HEK293T (cell line): ENCODE measurements around the gene ARHGAP8.

Experiments used
- CTCF ChIA-PET: fragments of 350-600 bp; formaldehyde crosslinking; extraction: SDS; loops from one replicate; lab custom pipeline; 2021; ENCODE audit warnings: antibody characterized with exemption, inconsistent platforms; lab: Yijun Ruan, JAX
- POLR2A ChIA-PET: fragments of 350-600 bp; formaldehyde crosslinking; extraction: SDS; loops from one replicate; lab custom pipeline; 2020; ENCODE audit warnings: antibody characterized with exemption, inconsistent platforms; lab: Yijun Ruan, JAX
- DNase-seq: peaks from one replicate; pipeline ENCODE4 v3.0.0; 2012; ENCODE audit warnings: mixed read lengths; ENCODE audit errors: extremely low spot score
- ARNT ChIP-seq: fragments of 450-650 bp; IDR thresholded peaks from 2 replicates; pipeline ENCODE4 v1.6.1; 2017; ENCODE audit warnings: mild to moderate bottlenecking
- BHLHE40 ChIP-seq: fragments of 450-650 bp; IDR thresholded peaks from 2 replicates; pipeline ENCODE4 v1.6.1; 2016; ENCODE audit warnings: mild to moderate bottlenecking, moderate library complexity, borderline replicate concordance
- CTBP1 ChIP-seq: fragments of 450-650 bp; IDR thresholded peaks from 2 replicates; pipeline ENCODE4 v1.6.1; 2016; ENCODE audit warnings: borderline replicate concordance
- ELF4 ChIP-seq: fragments of 450-650 bp; IDR thresholded peaks from 2 replicates; pipeline ENCODE4 v1.6.1; 2017; ENCODE audit warnings: antibody characterized with exemption
- FOXA1 ChIP-seq: fragments of 450-650 bp; IDR thresholded peaks from 2 replicates; pipeline ENCODE4 v1.6.1; 2016; ENCODE audit warnings: mild to moderate bottlenecking
- FOXK2 ChIP-seq: fragments of 450-650 bp; IDR thresholded peaks from 2 replicates; pipeline ENCODE4 v1.6.1; 2016; ENCODE audit warnings: mild to moderate bottlenecking
- FOXM1 ChIP-seq: fragments of 450-650 bp; IDR thresholded peaks from 2 replicates; pipeline ENCODE4 v1.6.1; 2017; ENCODE audit warnings: mild to moderate bottlenecking, borderline replicate concordance
- HDGF ChIP-seq: fragments of 450-650 bp; IDR thresholded peaks from 2 replicates; pipeline ENCODE4 v1.6.1; 2017; ENCODE audit warnings: antibody characterized with exemption, borderline replicate concordance
- L3MBTL2 ChIP-seq: fragments of 450-650 bp; conservative IDR thresholded peaks from 2 replicates; pipeline ENCODE4 v1.6.1; 2016; ENCODE audit warnings: mild to moderate bottlenecking
- LEF1 ChIP-seq: fragments of 450-650 bp; IDR thresholded peaks from 2 replicates; pipeline ENCODE4 v1.6.1; 2017; ENCODE audit warnings: mild to moderate bottlenecking, borderline replicate concordance
- NFRKB ChIP-seq: fragments of 450-650 bp; IDR thresholded peaks from 2 replicates; pipeline ENCODE4 v1.6.1; 2016; ENCODE audit warnings: mild to moderate bottlenecking, moderate library complexity
- SP1 ChIP-seq: fragments of 450-650 bp; IDR thresholded peaks from 2 replicates; pipeline ENCODE4 v1.6.1; 2017
- SUZ12 ChIP-seq: fragments of 450-650 bp; IDR thresholded peaks from 2 replicates; pipeline ENCODE4 v1.6.1; 2016; ENCODE audit warnings: mild to moderate bottlenecking
- TARDBP ChIP-seq: fragments of 450-650 bp; IDR thresholded peaks from 2 replicates; pipeline ENCODE4 v1.6.1; 2016
- ZNF384 ChIP-seq: fragments of 450-650 bp; IDR thresholded peaks from 2 replicates; pipeline ENCODE4 v1.6.1; 2016
- TF ChIP-seq, protein P1 (sequence below): fragments of 450-650 bp; IDR thresholded peaks from 2 replicates; pipeline ENCODE4 v1.6.1; 2016

Gene ARHGAP8

DNA sequence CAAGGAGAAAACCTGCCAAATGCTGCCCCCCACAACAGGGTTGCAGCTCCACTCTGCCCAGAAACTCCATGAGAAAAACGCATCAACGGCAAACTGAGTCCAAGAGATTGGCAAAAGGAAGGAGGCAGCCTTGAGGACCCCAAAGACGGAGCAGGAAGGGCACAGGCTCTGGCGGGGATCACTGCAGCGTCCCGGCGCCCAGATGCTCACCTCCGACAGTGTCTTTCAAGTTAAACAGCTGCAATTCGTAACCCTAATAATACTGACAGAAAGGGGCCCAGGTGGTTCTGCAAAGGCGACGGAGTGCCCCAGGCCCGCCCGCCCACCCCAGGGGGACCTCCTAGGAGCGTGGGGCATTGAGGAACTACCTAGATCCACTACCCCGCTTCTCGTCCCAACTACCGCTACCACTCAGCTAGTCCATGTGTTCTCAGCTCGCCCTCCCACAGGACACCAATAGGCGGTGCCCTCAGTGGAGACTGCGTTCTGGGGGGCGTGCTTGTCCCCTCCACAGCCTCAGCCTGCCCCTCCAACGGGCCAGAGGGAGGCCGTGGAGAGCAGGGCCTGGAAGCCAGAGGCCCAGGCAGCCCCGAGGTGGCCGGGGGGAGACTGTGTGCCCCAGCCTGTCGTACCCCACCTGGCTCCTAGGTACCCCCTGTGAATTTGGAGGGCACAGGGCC, 130.0 kb downstream of the ARHGAP8 start:
- TF ChIP-seq TARDBP (no peak), LEF1 (no peak), CTBP1 (no peak), BHLHE40 (no peak), HDGF (no peak), SP1 (no peak)
- TF ChIP-seq, protein P1, sequence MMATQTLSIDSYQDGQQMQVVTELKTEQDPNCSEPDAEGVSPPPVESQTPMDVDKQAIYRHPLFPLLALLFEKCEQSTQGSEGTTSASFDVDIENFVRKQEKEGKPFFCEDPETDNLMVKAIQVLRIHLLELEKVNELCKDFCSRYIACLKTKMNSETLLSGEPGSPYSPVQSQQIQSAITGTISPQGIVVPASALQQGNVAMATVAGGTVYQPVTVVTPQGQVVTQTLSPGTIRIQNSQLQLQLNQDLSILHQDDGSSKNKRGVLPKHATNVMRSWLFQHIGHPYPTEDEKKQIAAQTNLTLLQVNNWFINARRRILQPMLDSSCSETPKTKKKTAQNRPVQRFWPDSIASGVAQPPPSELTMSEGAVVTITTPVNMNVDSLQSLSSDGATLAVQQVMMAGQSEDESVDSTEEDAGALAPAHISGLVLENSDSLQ = no peak
- CTCF ChIA-PET = no interaction called here
- DNase-seq = no peak
- POLR2A ChIA-PET = no interaction called here

DNA sequence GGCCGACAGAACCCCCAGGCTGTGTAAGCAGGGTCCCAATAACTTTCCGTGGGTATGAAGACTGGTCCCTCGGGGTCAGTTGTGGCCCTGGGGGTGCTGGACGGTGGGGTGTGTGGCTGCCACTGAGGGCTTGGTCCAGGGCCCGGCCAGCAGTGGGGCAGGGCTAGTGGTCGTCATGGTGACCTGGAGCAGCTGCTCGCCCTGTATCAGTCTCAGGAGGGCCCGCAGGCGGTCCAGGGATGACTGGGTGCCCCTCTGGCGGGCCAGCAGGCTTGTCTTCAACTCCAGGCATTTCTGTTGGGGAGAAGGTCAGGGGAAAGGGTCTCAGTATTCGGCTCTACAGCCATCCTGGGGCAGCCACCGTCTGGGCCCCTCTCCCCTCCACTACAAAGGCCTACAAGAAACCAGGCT, 130.6 kb downstream of the ARHGAP8 start:
- TF ChIP-seq NFRKB (no peak), SUZ12 (no peak), L3MBTL2 (no peak), TARDBP (no peak), FOXM1 (no peak)
- TF ChIP-seq, protein P1 = no peak
- POLR2A ChIA-PET = no interaction called here
- no peak for DNase-seq
- CTCF ChIA-PET = no interaction called here

DNA sequence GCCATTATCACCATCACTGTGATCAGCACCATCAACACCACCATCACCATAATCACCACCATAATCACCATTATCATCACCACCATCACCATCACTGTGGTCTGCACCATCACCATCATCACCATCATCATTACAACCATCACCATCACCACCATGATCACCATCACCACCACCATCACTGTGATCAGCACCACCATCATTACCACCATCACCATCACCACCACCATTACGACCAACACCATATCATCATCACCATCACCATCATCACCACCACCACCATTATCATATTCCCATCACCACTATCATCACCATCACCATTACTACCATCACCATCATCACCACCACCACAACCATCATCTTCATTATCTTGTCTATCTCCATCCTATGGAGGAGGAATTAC, 132.2 kb downstream of the ARHGAP8 start:
- no peak for TF ChIP-seq SUZ12
- peak; percentile 14; the same call in 1 of the 2 replicates for TF ChIP-seq CTBP1
- POLR2A ChIA-PET = no interaction called here
- DNase-seq = no peak
- CTCF ChIA-PET = no interaction called here

DNA sequence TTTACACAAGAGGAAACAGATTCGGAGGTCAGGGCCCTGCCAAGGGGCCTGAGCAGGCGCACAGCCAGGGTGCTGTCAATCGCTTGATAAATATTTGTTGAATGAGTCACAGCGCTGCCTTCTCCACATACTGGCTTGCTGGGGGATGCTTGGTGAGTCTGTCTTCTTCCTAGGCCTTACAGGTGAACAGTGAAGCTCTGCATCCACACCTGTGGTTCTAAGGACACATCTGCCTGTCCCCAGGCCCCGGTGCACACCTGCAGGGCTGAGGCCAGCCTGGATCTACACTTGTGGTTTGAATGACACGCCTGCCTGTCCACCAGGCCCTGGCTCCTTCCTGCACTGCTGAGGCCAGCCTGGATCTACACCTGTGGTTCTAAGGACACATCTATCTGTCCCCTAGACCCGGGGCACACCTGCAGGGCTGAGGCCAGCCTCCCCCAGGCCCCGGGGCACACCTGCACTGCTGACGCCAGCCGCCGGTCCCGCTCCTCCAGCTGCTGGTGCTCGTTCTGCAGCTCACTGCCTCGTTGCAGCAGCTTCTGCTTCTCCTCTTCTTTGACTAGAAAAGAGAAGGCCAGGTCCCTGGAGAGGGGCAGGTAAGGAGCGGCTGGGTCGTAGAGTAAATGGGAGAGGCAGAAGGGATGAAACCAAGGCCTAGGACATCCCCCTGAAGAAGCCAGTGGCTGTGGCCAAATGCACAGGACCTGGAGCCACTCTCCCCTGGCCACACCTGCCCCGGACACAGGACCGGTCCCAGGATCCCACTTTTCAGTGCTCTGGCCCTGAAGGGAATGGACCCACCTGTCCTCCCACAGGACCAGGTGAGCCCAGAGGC, 132.8 kb downstream of the ARHGAP8 start:
- POLR2A ChIA-PET = no interaction called here
- no peak for TF ChIP-seq CTBP1
- no peak for TF ChIP-seq BHLHE40
- no peak for DNase-seq
- CTCF ChIA-PET = no interaction called here

DNA sequence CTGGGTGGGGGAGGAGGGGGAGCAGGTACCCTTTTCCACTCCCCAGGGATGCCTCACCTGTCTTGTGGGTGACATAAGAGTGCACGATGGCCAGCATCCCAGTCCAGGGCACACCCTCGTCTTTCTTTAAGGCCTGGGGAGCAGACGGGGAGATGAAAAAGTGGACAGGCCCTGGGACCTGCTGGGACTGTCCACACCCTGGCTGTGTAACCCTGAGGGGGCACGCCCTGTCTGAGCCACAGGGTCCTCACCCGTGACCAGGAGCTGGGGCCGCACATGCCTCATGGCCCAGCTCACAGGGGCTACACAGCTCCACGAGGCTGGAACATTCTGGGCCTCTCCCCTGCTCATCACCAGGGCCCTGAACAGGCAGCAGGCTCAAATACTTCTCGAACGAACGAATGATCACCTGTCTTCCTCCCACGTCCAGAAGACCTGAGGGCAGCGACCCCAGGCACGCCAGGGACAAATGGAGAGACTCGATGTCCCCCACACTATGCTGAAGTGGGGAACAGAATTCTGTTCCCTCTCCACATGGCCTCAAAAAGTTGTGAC, 133.5 kb downstream of the ARHGAP8 start:
- ChIA-PET POLR2A (no interaction called here), CTCF (no interaction called here)
- DNase-seq = no peak
- TF ChIP-seq CTBP1 = no peak
- TF ChIP-seq NFRKB = no peak
- no peak for TF ChIP-seq BHLHE40
- no peak for TF ChIP-seq HDGF
- no peak for TF ChIP-seq L3MBTL2
- no peak for TF ChIP-seq ZNF384
- no peak for TF ChIP-seq LEF1
- no peak for TF ChIP-seq FOXM1
- TF ChIP-seq, protein P1 = no peak
- no peak for TF ChIP-seq FOXA1
- TF ChIP-seq SUZ12 = no peak
- no peak for TF ChIP-seq FOXK2
- TF ChIP-seq ARNT = no peak
- TF ChIP-seq SP1 = no peak
- TF ChIP-seq ELF4 = no peak
- TF ChIP-seq TARDBP = no peak

DNA sequence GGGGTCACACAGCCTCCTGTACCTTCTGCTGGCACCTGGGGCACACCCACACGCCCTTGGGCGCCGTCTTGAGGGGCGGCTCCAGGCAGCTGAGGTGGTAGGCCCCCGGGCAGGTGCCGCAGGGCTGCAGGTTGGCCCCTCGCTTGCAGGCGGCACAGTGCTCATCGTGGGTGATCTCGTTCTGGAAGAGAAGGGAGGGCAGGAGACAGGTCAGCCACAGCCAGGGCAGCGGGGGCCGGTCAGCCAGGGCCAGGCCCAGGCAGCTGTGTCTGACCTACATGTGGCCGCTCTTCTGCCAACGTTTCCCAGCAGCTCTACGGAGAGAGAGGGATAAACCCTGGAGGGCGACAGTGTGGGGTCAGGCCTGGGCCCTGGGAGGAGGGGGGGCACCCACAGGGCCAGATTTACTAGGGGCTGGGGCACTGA, 135.6 kb downstream of the ARHGAP8 start:
- POLR2A ChIA-PET = no interaction called here
- CTCF ChIA-PET = no interaction called here

More for the DNA sequence above, 135.6 kb downstream of the ARHGAP8 start:
- DNase-seq = no peak
- no peak for TF ChIP-seq ARNT
- no peak for TF ChIP-seq FOXK2
- no peak for TF ChIP-seq L3MBTL2
- no peak for TF ChIP-seq NFRKB
- no peak for TF ChIP-seq SP1
- TF ChIP-seq SUZ12 = no peak
- TF ChIP-seq HDGF = no peak
- TF ChIP-seq LEF1 = no peak
- TF ChIP-seq FOXM1 = no peak
- TF ChIP-seq ELF4 = no peak
- TF ChIP-seq, protein P1 = no peak
- no peak for TF ChIP-seq BHLHE40
- TF ChIP-seq ZNF384 = no peak
- no peak for TF ChIP-seq TARDBP
- no peak for TF ChIP-seq FOXA1
